Urothelium cell line (cell line): ENCODE data around the gene SYCP2L.
"Not testable (repeated sequence)": the region's sequence is repeated elsewhere in the genome, so short reads cannot be mapped to it uniquely, and the experiment has no call there.

Experiments
- DNase-seq: peaks from one replicate; pipeline ENCODE4 v3.0.0; 2011; ENCODE audit warnings: low spot score, mixed read lengths
- FAIRE-seq: peaks from 2 replicates; lab custom pipeline; 2011; peaks lifted over from hg19 to GRCh38; lab: Jason Lieb, UNC

The SYCP2L gene

GRCh38 chr6:10877012-10877411, 9.8 kb upstream of the SYCP2L start:
- DNase-seq, result no peak
- no peak for FAIRE-seq

- DNase-seq (no peak), FAIRE-seq (no peak)
These were observed 9.0 kb upstream of the SYCP2L start for GRCh38 chr6:10877871-10878270.

GRCh38 chr6:10880366-10880765, 6.5 kb upstream of the SYCP2L start:
- no peak for DNase-seq
- FAIRE-seq, result no peak

- DNase-seq, FAIRE-seq: not testable (repeated sequence)
These were observed 4.6 kb upstream of the SYCP2L start for GRCh38 chr6:10882253-10882630.

GRCh38 chr6:10882657-10883171, 4.1 kb upstream of the SYCP2L start:
- no peak for FAIRE-seq
- no peak for DNase-seq

- DNase-seq (no peak), FAIRE-seq (no peak)
These were observed 3.3 kb upstream of the SYCP2L start for GRCh38 chr6:10883312-10884244.

- FAIRE-seq (no peak), DNase-seq (no peak)
These were observed 2.4 kb upstream of the SYCP2L start for GRCh38 chr6:10884245-10884972.

- DNase-seq, result not testable (repeated sequence)
These were observed 524 bp upstream of the SYCP2L start for GRCh38 chr6:10886365-10886690.

GRCh38 chr6:10890151-10890550, 3.3 kb downstream of the SYCP2L start:
- FAIRE-seq, result no peak

More at GRCh38 chr6:10886365-10886690, 524 bp upstream of the SYCP2L start:
- FAIRE-seq, result not testable (repeated sequence)

GRCh38 chr6:10891960-10892359, 5.1 kb downstream of the SYCP2L start:
- no peak for DNase-seq
- FAIRE-seq, result no peak

More at GRCh38 chr6:10890151-10890550, 3.3 kb downstream of the SYCP2L start:
- no peak for DNase-seq

GRCh38 chr6:10894958-10895357, 8.1 kb downstream of the SYCP2L start:
- no peak for FAIRE-seq
- DNase-seq, result no peak

- FAIRE-seq, result no peak
- DNase-seq, result no peak
These were observed 9.8 kb downstream of the SYCP2L start for GRCh38 chr6:10896691-10897090.

- DNase-seq, result no peak
- no peak for FAIRE-seq
These were observed 14.9 kb downstream of the SYCP2L start for GRCh38 chr6:10901770-10902169.

- FAIRE-seq, result no peak
These were observed 17.2 kb downstream of the SYCP2L start for GRCh38 chr6:10904015-10904414.

GRCh38 chr6:10908228-10908627, 21.4 kb downstream of the SYCP2L start:
- DNase-seq (no peak), FAIRE-seq (no peak)

More at GRCh38 chr6:10904015-10904414, 17.2 kb downstream of the SYCP2L start:
- no peak for DNase-seq

- not testable (repeated sequence) for FAIRE-seq, DNase-seq
These were observed 32.7 kb downstream of the SYCP2L start for GRCh38 chr6:10919520-10919919.

GRCh38 chr6:10933126-10933525, 46.3 kb downstream of the SYCP2L start:
- FAIRE-seq, result no peak

GRCh38 chr6:10939840-10940239, 53.0 kb downstream of the SYCP2L start:
- FAIRE-seq (no peak), DNase-seq (no peak)

More at GRCh38 chr6:10933126-10933525, 46.3 kb downstream of the SYCP2L start:
- DNase-seq, result no peak

GRCh38 chr6:10945845-10946244, 59.0 kb downstream of the SYCP2L start:
- DNase-seq, result no peak
- no peak for FAIRE-seq

- no peak for FAIRE-seq
- DNase-seq, result no peak
These were observed 61.1 kb downstream of the SYCP2L start for GRCh38 chr6:10947966-10948365.
